Stomach (tissue), 9 donors: ENCODE data around the gene TNS1. TPM values are rescaled to one million over a fixed set of nuclear protein-coding genes. Genes with fewer than 3 reads are reported as not detected.

Experiments
- DNase-seq, 2 donors: peaks; one replicate each; pipeline versions ENCODE4 v3.0.0 to v3.0.0-alpha.2; 2013 to 2019
- H3K27ac ChIP-seq, 5 donors: fragments of 200-600 bp in 4 of 5; sonication (generic) in 4 of 5; one replicate each; pipeline ENCODE4 v1.5.1; 2013 to 2019; ENCODE audit warnings: mild to moderate bottlenecking in 1 of 5, moderate library complexity in 1 of 5
- H3K27me3 ChIP-seq, 3 donors: fragments of 200-600 bp; sonication (generic); one replicate each; pipeline ENCODE4 v1.5.1; 2017 to 2019; ENCODE audit warnings: mixed run types in 1 of 3
- H3K36me3 ChIP-seq, 4 donors: fragments of 200-600 bp; sonication (generic); 1 replicate in 3 of 4; 2 replicates in 1 of 4; pipeline ENCODE4 v1.5.1; 2016 to 2019
- H3K4me1 ChIP-seq, 4 donors: fragments of 200-600 bp; sonication (generic); one replicate each; pipeline ENCODE4 v1.5.1; 2016 to 2019
- H3K4me3 ChIP-seq, 4 donors: fragments of 200-600 bp; sonication (generic) in 3 of 4; one replicate each; pipeline ENCODE4 v1.5.1; 2016 to 2019; ENCODE audit warnings: mild to moderate bottlenecking in 1 of 4
- H3K9me3 ChIP-seq, 4 donors: fragments of 200-600 bp; sonication (generic); one replicate each; pipeline ENCODE4 v1.5.1; 2016 to 2019
- EP300 ChIP-seq: sonication (generic); formaldehyde crosslinking; IDR thresholded peaks from one replicate; pipeline ENCODE4 v1.6.1; 2017; ENCODE audit warnings: antibody characterized with exemption
- POLR2A ChIP-seq, 4 donors: fragments of 450-650 bp; IDR thresholded peaks; one replicate each; pipeline ENCODE4 v1.6.1; 2016; ENCODE audit warnings: antibody characterized with exemption in 4 of 4, control low read depth in 2 of 4, mild to moderate bottlenecking in 1 of 4, moderate library complexity in 1 of 4
- POLR2AphosphoS5 ChIP-seq, 3 donors: sonication (generic); formaldehyde crosslinking; IDR thresholded peaks; one replicate each; pipeline ENCODE4 v1.6.1; 2016; ENCODE audit warnings: antibody characterized with exemption in 3 of 3
- WGBS, 5 donors: extraction: QIAGEN DNeasy Blood & Tissue Kit in 3 of 5; methylation state at CpG; one replicate each; pipeline versions ENCODE4 v1.1.5 to v1.1.7; 2013 to 2018; 5-methylcytosine and 5-hydroxymethylcytosine counted together
- intact Hi-C: fragments of 100-400 bp; cut with DNase I; formaldehyde crosslinking; loops from one replicate; pipeline ENCODE4 v1.15.1; 2023; ENCODE audit warnings: low total_unique reads
- polyA plus RNA-seq, 3 donors: library from polyadenylated mRNA; stranded (reverse); fragments of 200-250 nt; gene quantifications; one replicate each; pipeline ENCODE4 v1.2.3, GENCODE V29; 2013
- total RNA-seq, 5 donors: library from RNA; depleted of rRNA; stranded (reverse); fragments of >200 nt; gene quantifications; one replicate each; pipeline versions ENCODE4 v1.1.0 to v1.2.3, GENCODE V29; 2014 to 2016
- TF ChIP-seq, protein P1 (sequence below), 7 experiments: fragments of 450-650 bp in 4 of 7; fragments of 200-600 bp in 3 of 7; sonication (generic) in 3 of 7; IDR thresholded peaks; one replicate each; pipeline ENCODE4 v1.5.1; 2016 to 2019; ENCODE audit warnings: antibody characterized with exemption in 7 of 7, control low read depth in 2 of 7, mild to moderate bottlenecking in 1 of 7
- donor health status: healthy with polysubstance abuse.
- donor health status: Bipolar disorder and iron deficiency.
- donor health status: healthy.

The TNS1 gene
- total and polyA plus RNA-seq, 8 donors = 18.5 to 682 (median 160) TPM

GRCh38 chr2:217821536-217822147 is 181.2 kb downstream of the TNS1 start:
- Histone ChIP-seq H3K27ac (peak overlapping the region in 3 of 5 donors; percentile 33 to 53 (median 49)), H3K4me1 (peaks cover 17 to 86% (median 45%) of the 10 kb centered on the region in 4 donors), H3K27me3 (no peaks in the 10 kb centered on the region), H3K9me3 (no peaks in the 10 kb centered on the region), H3K36me3 (peaks cover 43 to 93% (median 74%) of the 10 kb centered on the region in 4 donors), H3K4me3 (no peak overlapping the region)
- intact Hi-C loops = no loop called here
- WGBS, 5 donors = 82 to 94% (median 92%) methylated on average over 8 to 12 of the region's 12 CpGs
- TF ChIP-seq POLR2A (IDR thresholded peaks at IDR 0.05) (no peak), EP300 (no peak), POLR2AphosphoS5 (IDR thresholded peaks at IDR 0.05) (no peak)
- TF ChIP-seq, protein P1, sequence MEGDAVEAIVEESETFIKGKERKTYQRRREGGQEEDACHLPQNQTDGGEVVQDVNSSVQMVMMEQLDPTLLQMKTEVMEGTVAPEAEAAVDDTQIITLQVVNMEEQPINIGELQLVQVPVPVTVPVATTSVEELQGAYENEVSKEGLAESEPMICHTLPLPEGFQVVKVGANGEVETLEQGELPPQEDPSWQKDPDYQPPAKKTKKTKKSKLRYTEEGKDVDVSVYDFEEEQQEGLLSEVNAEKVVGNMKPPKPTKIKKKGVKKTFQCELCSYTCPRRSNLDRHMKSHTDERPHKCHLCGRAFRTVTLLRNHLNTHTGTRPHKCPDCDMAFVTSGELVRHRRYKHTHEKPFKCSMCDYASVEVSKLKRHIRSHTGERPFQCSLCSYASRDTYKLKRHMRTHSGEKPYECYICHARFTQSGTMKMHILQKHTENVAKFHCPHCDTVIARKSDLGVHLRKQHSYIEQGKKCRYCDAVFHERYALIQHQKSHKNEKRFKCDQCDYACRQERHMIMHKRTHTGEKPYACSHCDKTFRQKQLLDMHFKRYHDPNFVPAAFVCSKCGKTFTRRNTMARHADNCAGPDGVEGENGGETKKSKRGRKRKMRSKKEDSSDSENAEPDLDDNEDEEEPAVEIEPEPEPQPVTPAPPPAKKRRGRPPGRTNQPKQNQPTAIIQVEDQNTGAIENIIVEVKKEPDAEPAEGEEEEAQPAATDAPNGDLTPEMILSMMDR (IDR thresholded peaks at IDR 0.05) = no peak
- no peak for DNase-seq

- Histone ChIP-seq H3K4me3 (no peak overlapping the region), H3K36me3 (peaks cover 48 to 99% (median 77%) of the 10 kb centered on the region in 4 donors), H3K4me1 (peaks cover 20 to 86% (median 46%) of the 10 kb centered on the region in 4 donors), H3K27ac (peak overlapping the region in 3 of 5 donors; percentile 32 to 53 (median 32)), H3K9me3 (no peaks in the 10 kb centered on the region), H3K27me3 (no peaks in the 10 kb centered on the region)
- WGBS, 5 donors = 79 to 93% (median 93%) methylated on average over 4 of the region's 4 CpGs
- TF ChIP-seq, protein P1 (IDR thresholded peaks at IDR 0.05) = no peak
- no peak for TF ChIP-seq POLR2AphosphoS5 (IDR thresholded peaks at IDR 0.05)
- TF ChIP-seq EP300 = no peak
- TF ChIP-seq POLR2A (IDR thresholded peaks at IDR 0.05) = no peak
- no peak for DNase-seq
- intact Hi-C loops = no loop called here
Observed at GRCh38 chr2:217820904-217821303, 181.9 kb downstream of the TNS1 start.

DNA sequence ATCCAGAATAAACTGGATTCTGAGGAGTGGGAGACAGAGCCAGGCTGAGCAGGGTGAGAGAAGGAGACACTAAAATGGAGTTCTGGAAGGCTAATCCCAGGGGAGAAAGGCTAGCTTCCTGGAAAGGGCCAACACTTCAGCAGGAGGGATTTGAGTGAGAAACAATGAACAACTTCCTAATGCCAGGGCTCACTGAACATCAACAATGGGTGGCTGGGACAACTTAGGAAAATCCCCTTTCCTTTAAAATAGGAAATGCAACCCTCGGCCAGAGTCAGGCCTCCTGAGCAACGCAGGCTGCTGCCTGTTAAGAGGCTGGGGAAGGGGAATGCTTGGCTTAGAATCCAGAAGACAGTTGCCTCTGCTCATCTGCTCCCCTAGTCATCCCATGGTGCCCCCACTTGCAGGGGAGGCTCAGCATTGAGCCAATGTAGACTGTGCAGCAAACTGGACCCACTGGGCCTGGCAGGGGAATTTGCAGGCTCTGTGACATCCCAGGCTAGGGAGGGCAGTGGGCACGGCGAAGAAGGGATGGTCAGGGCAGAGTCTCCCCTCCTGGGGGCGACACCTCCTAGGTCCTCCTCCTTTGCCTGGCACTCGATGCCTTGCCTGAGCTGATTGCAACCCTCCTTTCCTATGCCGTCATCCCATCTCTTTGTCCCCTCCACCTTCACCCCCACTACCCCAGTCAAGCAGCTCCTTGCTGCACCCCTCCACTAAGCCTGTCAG is 182.5 kb downstream of the TNS1 start:
- H3K36me3 ChIP-seq = peaks cover 50 to 99% (median 81%) of the 10 kb centered on the region in 4 donors
- peak in 1 of 2 donors; percentile 47 for DNase-seq
- WGBS, 5 donors = 73 to 82% (median 73%) methylated on average over 7 of the region's 7 CpGs

DNA sequence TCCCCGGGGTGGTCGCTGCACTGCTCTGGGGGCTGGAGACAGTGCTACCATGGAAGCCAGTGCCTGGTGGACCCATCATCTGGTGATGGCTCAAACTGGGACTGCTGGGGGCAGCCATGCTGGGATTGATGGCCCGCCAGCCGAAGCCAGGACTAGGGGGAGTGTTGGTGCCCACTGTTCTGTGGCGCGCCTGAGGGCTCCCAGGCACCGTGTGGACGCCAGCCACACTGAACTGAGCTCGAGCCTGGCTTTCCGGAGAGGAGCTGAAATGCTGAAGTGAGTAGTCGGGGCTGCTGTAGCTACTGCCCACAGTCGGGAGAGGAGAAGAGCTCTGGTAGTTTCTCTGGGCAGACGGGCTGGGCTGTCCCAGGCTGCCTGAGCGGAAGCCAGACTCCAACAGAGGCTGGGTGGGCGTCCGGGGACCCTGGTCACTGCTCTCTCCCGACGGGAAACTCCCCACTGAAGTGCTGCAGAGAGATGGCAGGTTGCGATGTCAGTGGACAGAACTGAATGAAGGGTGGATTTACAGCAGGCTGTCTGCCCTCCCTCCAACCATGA is 184.4 kb downstream of the TNS1 start:
- DNase-seq = no peak
- H3K27ac ChIP-seq = peak overlapping the region in 3 of 5 donors; percentile 36 to 72 (median 59)
- TF ChIP-seq, protein P1 (IDR thresholded peaks at IDR 0.05) = no peak
- TF ChIP-seq POLR2A (IDR thresholded peaks at IDR 0.05) (no peak), POLR2AphosphoS5 (IDR thresholded peaks at IDR 0.05) (no peak), EP300 (no peak)
- H3K4me3 ChIP-seq = no peak overlapping the region
- H3K4me1 ChIP-seq = peaks cover 15 to 90% (median 48%) of the 10 kb centered on the region in 4 donors
- peaks cover 69 to 99% (median 92%) of the 10 kb centered on the region in 4 donors for H3K36me3 ChIP-seq
- 83 to 92% (median 87%) methylated on average over 13 to 19 of the region's 19 CpGs for WGBS, 5 donors
- no peaks in the 10 kb centered on the region for H3K9me3 ChIP-seq
- intact Hi-C loops = no loop called here
- H3K27me3 ChIP-seq = no peaks in the 10 kb centered on the region

More for the DNA sequence above, 182.5 kb downstream of the TNS1 start:
- no peaks in the 10 kb centered on the region for H3K27me3 ChIP-seq
- TF ChIP-seq POLR2AphosphoS5 (IDR thresholded peaks at IDR 0.05) = no peak
- TF ChIP-seq, protein P1 (IDR thresholded peaks at IDR 0.05) = no peak
- no peak for TF ChIP-seq POLR2A (IDR thresholded peaks at IDR 0.05)
- TF ChIP-seq EP300 = no peak
- H3K4me1 ChIP-seq = peaks cover 19 to 87% (median 45%) of the 10 kb centered on the region in 4 donors
- no peaks in the 10 kb centered on the region for H3K9me3 ChIP-seq
- H3K4me3 ChIP-seq = no peak overlapping the region
- intact Hi-C loops = no loop called here
- H3K27ac ChIP-seq = peak overlapping the region in 4 of 5 donors; percentile 26 to 41 (median 32)
